GM18526 (cell line): ENCODE results near the gene MACROH2A2.

Source experiments
- POLR2A ChIP-seq: IDR thresholded peaks from 3 replicates; pipeline ENCODE4 v1.6.1; 2011; ENCODE audit not compliant: insufficient read length; ENCODE audit errors: extremely low read depth

MACROH2A2 gene

DNA sequence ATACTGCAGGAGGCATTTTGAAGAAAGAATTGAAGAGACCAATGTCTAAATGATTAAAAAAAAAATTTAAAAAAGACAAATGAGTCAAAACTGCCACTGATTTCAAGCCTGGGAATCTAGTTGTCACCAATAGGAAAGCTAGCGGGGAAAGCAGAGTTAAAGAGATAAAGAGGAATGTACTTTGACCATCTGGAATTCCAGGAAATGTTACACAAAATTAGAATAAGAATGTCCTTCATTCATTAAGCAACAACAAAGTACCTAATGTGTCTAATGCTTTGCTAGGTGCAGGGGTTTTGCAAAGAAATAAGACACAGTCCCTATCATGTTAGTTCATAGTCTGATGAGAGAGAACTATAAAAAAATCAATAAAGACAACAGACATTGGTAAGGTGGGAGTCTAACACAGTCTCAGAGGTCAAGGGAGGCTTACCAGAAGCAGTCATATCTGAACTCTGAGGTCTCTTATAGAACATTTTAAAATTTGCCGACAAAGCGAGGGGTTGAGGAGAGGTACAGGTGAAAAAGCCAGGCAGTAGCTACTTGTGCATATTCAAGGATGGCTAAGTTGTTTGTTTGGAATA is 102.7 kb downstream of the MACROH2A2 start:
- TF ChIP-seq POLR2A, result no peak

GRCh38 chr10:70158113-70158512 is 105.5 kb downstream of the MACROH2A2 start:
- TF ChIP-seq POLR2A, result no peak

- no peak for TF ChIP-seq POLR2A
Measured at GRCh38 chr10:70160798-70161197, 108.2 kb downstream of the MACROH2A2 start.
